Fibroblast of skin of back (primary cell): ENCODE results near the gene C1orf174.
"Not testable (repeated sequence)": the region's sequence is repeated elsewhere in the genome, so short reads cannot be mapped to it uniquely, and the experiment has no call there.

Experiments
- DNase-seq: peaks from one replicate; pipeline ENCODE4 v3.0.0-alpha.2; 2013

Gene C1orf174

DNA sequence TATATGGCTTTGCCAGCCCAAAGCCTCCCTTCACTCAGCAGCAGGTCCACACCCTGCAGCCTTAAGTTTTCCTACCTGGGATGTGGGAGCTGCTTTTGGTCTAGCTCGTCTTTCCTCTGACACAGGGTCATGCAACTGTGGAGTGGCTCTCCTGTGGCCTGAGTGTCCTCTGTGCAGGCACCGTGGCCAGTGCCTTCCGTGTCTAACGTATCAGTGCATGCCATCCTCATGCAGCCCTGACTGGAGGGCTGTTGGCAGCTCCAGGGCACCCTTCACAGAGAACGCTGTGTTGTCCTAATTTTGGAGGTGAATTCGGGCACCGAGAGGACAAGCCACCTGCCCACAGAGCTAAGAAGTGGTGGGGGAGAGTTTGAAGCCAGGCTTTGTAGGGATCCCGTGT, 25.7 kb upstream of the C1orf174 start:
- DNase-seq = no peak

DNA sequence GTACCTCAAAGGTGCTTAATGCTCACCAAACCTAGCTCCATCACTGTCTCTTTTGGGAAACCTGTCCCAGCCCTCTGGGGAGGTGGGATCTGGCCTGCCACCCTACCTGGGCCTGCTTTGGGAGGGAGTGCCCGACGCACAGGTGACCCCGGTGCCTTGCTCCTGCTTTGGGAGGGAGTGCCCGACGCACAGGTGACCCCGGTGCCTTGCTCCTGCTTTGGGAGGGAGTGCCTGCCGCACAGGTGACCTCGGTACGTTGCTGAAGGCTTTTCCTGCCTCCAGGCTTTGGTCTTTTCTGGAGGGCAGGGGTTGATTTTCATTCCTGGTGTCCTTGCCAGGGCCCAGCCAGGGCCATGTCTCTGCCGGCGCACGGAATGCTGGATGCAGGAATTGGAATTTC, 25.2 kb upstream of the C1orf174 start:
- DNase-seq = no peak

DNA sequence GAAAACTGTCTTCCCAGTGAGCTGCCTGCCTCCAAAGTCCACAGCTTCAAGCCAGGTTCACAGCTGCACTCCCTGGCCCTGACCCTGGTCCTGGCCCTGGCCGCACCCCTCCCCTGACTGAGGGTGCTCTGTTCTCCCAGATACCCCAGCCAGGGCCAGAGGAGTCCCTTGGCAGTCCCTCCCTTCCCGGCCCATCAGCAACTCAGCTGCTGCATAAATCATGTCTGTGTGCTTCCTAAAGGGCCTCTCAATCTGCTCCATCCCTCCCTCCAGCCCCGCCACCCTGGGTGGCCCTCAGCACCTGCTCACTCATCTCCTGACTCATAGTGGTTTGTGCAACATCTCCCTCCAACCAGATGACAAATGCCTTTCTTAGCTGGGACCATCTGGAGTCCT, 24.8 kb upstream of the C1orf174 start:
- no peak for DNase-seq

DNA sequence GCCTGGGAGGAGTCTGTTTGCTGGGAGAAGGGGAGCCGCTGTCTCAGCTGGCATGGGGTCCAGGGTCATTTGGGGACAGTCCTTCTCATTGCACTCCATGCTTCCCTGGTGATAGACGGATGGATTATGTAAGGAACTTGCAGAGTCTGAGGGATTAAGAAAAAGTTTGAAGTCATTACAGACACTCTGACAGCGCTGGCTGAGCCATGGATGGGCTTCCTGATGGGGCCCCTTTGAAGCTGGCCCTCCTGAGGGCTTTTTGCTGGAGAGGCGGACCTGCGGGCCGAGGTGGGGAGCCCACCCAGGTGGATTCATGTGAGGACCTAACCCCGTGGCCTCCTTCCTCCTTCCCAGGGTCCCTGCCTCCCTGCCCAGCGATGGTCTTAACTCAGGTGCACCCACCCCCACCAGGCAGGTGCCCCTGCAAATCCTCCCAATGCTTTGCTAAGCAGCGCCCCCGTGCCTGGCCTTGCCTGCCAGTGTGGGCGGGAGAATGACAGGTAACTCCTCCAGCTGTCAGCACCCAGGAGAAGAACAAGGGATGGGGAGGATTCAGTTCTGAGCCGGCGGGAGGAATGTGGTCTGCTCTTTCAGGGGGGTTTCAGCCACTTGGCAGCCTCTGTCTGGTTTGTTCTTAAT, 24.2 kb upstream of the C1orf174 start:
- no peak for DNase-seq

DNA sequence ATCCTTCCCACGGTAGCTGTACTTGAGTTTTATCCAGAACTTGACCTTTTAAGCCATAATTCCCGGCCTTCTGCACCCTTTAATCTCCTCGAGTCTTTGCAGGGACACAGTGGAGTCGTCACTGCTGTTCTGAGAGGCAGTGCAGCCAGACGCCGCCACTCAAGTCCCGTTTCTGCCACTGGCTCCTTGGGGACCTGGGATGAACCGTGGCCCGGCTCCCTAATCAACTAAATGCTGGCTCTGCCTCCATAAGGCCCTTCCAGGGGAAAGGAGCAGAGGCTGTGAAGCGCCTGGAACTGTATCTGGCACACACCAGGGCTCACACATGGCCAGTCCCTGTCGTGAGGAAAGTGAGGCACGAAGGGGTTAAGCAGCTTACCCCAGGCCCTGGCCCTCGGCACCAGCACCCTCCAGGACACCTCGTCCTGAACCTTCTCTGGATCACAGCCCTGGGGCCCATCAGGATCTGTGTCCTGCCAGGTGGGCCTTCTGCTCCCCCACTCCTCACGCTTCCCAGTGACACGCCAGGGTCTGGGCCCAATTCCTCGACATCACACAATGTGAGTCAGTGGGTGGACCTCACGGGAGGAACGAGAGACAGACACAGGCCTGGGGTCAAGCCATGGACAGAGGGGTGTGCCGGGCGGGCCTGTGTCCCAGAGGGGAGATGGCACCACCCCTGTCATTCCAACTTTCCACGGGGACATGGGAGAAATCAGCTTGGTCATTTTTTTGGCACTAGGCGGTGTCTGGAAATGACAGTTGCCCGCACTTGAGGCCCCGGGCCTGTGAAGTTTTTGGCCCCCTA, 23.5 kb upstream of the C1orf174 start:
- no peak for DNase-seq

DNA sequence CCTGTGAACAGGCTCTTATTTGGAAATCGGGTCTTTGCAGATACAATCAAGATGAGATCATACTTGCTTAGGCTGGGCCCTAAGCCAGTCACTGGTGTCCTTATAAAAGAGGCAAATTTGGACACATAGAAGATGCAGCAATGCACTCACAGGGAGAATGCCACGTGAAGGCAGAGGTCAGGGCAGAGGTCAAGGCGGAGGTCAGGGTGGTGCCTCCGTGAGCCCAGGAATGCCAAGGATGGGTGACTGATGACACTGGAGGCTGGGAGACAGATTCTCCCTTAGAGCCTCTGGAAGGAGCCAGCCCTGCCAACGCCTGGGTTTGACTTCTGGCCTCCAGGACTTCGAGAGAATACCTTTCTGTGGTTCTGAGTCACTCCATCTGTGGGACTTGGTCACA, 22.8 kb upstream of the C1orf174 start:
- DNase-seq = no peak

DNA sequence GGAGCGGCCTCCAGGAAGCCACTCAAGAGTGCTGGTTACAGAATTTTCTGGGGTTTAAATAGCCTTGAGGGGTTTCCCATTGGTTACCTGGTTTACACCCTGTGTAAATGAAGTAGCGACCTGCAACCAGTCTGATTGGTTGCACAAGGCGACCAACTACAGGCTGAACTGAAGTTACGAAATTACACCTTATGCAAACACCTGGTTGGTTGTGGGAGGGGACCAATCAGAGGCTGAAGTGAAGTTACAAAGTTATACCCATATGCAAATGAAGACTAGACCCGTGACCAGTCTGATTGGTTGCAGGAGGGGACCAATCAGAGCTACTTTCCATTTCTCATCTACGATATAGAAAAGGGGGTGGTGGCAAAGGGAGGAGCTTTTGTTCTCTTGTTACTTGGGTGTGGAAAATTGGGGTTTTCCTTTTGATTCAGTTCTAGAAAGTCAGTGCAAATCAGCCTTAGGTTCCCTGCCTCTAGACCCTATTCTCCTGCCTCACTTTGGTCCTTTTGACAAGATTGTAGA, 22.2 kb upstream of the C1orf174 start:
- DNase-seq = no peak

DNA sequence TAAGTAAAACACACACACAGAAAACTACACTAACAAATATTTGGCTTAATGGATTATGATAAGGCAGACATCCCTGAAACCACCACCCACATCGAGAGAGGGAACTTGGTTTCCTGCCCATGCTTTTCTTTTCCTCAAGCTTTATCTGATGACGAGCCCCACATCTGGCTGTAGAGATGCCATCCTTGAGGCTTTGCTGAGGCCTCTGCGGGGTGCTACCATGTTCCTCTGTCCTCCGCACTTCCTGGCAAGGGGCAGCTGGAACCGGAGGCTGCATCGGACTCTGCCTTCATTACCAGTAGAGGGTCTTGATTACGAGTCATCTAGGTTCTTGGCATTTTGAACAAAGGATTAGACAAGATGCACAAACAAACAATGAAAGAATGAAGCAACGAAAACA, 21.7 kb upstream of the C1orf174 start:
- no peak for DNase-seq

DNA sequence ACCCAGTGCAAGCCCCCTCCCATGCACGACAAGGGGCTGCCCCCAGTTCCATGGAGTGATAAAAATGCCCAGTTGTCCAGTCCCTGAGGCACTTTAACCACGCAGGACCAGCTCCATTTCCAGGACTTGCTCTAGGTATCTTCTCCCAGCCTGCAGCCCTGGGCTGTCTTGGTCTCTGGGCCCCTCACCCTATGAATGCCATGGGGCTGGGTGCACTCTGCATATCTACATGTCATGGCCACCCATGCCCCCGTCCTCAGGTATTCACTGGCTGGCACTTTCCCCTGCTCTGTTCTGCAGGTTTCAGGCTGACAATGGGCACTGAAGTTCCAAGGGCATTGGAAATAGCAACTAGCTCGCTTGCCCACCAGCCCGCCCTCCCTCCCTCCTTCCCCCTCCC, 19.6 kb upstream of the C1orf174 start:
- no peak for DNase-seq

DNA sequence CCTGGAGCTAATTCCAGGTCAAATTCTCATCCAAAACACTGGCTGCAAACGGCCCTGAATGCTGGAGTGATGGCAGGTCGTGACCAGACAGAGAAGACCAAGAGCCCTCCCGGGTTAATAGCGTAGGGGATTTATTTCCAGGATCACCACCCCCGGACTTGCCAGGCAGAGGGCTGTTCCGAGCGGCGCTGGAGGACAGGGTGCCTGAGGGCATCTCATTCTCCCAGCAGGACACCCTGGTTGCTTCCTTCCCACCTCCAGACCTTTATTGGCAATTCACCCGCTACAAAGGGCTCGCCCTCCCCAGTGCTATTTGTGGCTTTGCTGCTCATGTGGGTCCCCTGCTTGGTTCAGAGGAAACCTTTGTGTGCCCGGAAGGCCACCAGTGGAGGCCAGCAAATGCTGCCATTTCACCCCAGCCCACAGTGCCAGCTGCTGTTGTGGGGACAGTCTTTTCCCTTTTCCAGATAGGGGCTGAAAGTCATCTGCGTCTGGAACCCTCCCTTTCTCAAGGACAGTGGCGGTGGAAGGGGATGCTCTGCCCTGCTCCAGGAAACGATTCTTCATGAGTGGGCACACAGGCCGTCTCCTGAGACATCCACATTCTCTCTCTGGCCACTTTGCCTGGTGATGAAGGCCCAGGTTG, 19.0 kb upstream of the C1orf174 start:
- DNase-seq = no peak

DNA sequence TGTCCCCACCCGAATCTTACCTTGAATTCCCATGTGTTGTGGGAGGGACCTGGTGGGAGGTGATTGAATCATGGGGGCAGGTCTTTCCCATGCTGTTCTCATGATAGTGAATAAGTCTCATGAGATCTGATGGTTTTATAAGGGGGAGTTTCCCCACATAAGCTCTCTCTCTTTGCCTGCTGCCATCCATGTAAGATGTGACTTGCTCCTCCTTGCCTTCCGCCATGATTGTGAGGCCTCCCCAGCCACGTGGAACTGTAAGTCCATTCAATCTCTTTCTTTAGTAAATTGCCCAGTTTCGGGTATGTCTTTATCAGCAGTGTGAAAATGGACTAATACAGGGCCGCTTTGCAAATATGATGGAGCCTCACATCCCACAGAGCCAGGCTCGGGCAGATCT, 18.3 kb upstream of the C1orf174 start:
- DNase-seq = not testable (repeated sequence)

DNA sequence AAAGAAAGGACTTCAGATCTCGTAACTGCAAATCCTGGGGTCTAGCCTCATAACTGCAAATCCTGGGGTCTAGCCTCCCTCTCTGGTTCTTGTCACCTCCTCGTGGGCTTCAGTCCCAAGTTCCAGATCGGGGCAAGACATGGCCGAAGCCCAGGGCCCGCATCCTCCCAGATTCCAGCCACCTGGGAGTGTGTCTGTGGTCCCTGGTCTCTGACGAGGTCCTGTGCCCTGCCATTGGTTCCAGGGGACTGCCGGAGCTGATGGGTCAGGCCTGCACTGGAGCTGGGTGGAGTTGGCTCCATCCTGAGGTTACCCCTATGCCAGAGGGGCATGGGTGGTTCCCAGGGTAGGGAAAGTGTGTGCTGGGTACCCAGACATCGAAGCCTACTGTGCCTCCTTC, 17.7 kb upstream of the C1orf174 start:
- DNase-seq = no peak

DNA sequence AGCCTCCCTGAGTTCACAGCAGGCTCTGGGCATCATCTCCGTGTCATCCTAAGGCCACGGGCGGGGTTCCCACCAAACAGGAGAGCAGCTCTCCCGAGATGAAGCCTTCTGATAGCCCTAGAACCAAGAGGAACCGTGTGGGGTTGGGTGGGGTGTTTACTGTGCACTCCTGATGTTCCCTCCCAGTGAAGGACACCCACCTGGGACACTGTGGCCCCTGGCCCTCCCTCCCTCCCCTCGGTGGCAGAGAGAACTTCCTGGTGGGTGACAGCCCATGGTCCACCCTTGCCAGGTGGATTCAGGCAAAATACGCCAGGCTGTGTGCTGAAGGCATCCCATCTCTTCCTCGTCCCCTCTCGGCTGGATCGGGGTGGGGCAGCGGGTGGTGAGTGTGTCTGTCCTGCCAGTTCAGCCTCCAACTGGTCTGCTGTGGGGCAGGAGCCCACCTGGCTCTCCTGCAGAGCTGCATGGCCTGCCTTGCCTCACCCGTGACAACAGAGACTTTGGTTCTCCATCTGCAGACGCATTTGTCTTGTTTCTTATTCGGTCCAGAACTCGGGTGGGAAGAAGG, 15.6 kb upstream of the C1orf174 start:
- no peak for DNase-seq

DNA sequence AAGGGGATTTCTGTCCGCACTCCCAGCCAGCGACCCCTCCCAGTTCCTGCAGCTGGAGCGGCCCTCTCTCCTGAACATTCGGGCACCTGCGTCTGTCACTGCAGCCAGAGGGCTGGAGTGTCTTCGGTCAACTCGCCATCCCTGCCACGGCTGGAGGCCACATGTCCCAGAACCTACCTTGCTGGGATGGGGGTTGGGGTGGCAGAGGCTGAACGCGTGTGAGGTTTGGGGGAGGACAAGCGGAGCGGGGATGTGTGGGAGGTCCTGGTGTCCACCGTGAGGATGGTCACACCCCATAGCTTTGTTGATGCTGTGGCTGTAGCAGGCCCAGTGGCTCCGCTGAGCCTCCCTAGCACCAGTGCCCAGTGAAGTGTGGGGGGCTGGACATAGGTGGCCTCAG, 14.8 kb upstream of the C1orf174 start:
- no peak for DNase-seq

DNA sequence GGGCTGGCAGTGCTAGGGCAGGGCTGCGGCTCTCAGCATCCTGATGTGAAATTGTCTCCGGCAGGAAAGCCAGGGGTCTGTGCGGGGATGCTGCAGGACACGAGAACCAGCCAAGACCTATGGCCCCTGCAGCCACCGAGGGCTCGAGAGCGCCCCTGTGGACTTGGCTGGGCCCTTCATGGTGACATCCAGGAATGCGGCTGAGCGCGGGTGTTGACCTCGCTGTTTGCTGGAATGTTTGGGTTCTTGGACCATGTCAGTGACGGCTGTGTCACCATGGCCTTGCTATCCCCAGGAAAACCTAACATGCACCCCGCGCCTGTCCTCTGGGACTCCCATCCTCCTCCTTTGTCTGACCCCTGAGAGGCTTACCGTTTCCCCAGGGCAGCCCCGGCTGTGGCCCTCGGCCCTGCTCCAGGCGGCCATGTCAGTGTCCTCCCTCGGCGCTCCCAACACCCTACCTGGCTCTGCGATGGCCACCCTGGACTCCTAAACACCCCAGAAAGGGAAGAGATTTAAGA, 14.3 kb upstream of the C1orf174 start:
- no peak for DNase-seq

DNA sequence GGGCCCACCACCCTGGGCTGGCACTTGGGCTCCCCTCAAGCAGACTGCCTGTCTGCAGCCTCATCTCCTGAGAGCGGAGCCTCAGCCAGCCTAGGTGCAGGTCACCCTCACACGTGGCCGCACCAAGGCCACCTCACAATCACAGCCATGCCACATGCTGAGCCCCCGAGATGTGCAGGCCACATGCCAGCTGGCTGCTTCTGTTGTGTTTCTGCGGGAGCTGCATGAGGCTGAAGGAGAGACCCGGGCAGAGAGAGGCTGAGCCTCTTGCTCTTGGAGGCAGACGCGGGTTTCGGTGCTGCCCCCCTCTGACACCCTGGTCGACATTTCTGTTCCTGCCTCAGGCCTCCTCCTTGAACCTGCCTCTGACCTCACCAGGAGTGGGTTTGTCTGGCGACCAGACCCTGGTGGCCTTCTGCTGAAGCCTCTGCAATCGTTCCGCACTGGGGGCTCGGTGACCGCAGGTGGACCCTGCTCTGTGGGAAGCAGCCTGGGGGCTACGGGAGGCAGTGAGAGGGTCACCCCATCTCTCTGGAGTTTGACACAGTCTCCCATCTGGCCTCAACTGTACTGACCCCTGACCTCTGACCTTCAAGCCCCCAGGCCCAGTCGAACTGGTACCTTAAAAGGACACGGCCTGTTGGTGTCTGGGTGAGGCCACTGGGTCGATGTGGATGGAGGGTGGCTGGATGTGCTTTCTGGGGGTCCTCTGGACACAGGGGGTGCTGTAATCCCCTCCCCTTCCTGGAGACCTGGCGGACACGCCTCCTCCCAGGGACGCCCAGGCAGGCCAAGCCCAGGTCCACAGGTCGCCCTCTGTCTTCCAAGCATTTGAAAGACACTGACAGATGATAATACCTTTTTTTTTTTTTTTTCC, 13.0 kb upstream of the C1orf174 start:
- no peak for DNase-seq

DNA sequence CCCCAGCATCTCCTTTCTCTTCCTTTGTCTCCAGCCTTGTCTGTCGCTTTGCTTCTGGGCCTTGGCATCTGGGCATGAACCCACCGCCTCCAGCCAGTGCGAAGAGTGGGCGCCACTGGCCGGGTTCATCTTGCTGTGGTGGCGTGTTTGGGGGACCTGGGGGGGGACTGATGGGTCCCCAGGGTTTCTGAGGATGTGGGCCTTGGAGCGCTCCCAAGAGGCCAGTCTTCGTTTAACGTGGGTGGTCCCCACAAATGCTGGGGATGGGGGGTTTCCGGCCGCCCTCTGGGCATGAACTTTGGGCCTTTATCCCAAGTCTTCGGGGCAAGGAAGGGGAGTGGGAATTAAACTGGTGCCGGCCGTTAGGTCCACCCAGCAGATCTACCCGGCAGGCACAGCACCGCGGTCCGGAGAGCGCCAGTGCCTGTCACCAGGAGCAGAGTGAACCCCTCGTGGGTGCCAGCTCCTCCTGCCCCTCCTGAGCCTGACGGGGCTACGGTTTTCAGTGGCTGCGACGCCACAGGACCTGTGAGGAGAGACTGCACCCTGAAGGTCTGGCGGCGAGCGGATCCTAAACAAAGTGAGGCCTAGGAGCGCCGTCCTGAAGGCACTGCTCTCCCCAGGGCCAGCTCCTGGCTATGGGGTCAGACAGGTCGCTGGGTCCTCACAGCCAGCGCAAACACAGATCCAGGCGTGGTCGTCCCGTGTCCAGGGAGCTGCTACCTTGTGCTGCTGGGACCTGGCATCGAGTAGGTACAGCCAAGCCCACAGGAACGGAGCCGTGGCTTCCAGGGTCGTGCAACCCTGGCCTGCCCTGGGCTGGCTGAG, 12.1 kb upstream of the C1orf174 start:
- no peak for DNase-seq

DNA sequence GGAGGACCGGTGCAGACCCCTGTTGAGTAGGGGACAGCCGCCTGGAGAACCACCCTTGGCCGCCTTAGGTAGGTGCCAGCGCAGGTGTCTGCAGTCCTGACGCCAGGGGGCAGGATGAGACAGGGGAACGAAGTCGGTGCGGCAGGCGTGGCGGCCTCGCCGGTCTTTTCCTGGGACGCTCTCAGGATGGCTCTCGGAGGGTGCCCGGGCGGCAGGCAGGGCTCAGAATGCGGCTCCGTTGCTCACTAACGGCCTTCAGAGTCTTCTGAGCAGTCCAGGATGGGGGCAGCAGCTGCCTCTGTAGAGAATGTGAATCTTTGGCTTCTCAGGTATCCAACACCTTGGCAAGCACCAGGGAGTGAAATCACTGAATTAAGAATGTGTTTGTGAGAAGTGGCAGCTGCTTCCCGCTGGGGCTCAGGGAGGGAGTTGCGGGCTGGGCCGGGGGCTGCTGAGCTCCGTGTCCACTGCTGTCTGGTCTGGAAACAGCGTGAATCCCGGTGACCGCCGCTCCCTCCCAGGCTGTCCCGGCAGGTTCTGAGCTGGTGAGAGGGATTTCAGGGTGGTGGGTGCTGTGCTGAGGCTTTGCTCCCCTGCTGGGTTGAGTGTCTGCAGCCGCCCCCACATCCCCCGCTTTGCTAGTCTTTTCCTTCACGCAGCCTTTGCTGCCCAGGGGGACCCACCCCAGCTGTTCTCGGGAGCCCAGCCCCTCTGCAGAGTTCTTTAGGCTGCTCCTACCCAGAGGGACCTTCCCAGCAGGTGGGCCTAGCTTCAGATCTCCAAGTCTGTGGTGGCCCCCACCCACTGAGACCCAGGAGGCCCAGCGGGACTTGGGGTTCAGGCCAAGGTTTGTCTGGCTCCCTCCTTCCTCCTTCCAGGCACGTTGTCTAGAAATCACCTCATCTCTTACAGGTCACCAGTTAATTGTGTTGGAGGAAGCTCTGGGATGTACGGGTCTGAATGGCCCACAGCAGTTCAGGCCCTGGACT, 11.1 kb upstream of the C1orf174 start:
- peak; percentile 48 for DNase-seq

DNA sequence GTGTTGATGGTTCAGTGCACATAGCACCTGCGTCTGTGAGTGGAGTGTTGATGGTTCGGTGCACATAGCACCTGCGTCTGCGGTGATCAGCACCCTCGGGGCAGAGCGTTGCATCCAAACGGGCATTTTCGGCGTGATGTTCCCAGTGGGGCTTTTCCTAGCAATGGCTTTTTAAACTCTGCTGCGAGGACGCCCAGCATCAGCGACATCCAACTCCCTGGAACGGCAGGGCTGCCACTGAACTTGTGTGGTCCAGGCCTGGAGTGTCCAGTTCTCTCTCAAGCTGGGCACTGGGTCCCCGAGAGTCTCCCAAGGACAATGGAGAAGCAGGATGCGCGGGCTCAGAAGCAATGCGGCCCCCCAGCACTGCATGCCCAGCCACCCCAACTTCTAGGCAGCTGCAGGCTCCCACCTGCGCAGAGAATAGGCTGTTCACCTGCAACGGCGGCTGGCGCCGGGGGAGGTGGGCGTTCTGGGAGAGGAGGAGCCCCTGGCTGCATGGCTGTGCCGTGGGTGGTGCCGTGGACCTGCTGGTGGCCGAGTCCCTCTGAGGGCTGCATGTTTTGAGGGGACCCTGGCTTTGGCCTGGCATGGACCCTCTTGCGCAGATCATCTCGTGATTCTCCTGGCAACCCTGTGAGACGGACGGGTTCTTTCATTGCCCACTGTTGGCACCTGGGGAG, 10.1 kb upstream of the C1orf174 start:
- DNase-seq = no peak
